ENCODE results near the gene BTAF1. TPM values are rescaled to one million over a fixed set of nuclear protein-coding genes. Genes with fewer than 3 reads are reported as not detected.

The BTAF1 gene
- total RNA-seq, 1 experiment from 2014 or later, result 49.6 TPM

DNA sequence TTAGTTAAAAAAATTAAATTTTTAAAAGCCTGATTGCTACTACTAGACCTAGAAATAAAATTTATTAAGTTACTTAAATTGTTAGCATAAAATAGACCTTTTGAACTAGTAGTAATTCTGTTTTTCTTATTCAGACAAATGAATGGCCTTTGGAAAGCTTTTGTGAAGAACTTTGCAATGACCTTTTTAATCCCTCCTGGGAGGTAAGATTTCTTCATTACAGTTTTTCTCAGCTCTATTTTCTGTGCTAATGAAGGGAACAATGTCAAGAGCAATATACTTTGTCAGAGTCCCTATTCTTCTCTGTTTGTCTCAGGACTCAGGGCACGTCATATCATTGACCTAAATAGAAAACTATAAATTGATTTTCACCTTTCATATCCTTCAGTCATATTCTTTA lies 33.5 kb downstream of the BTAF1 start:
- no peak for DNase-seq (ENCODE audit: low spot score)
- ATAC-seq, result no peak
- Mint-ChIP-seq H3K9me3 (no peaks in the 10 kb centered on the region), H3K4me3 (no peak overlapping the region), H3K27ac (no peak overlapping the region), H3K4me1 (peaks cover 11% of the 10 kb centered on the region), H3K36me3 (peaks cover 64% of the 10 kb centered on the region), H3K27me3 (ENCODE audit: low read depth) (no peaks in the 10 kb centered on the region)
- CTCF ChIA-PET, result no interaction called here
- TF ChIP-seq ZNF416 (CRISPR knock-in tag; IDR thresholded peaks at IDR 0.05), result no peak
- no peak for TF ChIP-seq ATF1 (CRISPR knock-in tag; IDR thresholded peaks at IDR 0.05)
- no peak for TF ChIP-seq E2F1 (CRISPR knock-in tag; IDR thresholded peaks at IDR 0.05)
- TF ChIP-seq, protein P1, sequence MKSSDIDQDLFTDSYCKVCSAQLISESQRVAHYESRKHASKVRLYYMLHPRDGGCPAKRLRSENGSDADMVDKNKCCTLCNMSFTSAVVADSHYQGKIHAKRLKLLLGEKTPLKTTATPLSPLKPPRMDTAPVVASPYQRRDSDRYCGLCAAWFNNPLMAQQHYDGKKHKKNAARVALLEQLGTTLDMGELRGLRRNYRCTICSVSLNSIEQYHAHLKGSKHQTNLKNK (CRISPR knock-in tag; IDR thresholded peaks at IDR 0.05), result no peak
- TF ChIP-seq, protein P2, sequence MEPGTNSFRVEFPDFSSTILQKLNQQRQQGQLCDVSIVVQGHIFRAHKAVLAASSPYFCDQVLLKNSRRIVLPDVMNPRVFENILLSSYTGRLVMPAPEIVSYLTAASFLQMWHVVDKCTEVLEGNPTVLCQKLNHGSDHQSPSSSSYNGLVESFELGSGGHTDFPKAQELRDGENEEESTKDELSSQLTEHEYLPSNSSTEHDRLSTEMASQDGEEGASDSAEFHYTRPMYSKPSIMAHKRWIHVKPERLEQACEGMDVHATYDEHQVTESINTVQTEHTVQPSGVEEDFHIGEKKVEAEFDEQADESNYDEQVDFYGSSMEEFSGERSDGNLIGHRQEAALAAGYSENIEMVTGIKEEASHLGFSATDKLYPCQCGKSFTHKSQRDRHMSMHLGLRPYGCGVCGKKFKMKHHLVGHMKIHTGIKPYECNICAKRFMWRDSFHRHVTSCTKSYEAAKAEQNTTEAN (CRISPR knock-in tag; IDR thresholded peaks at IDR 0.05), result no peak
- TF ChIP-seq, protein P3, sequence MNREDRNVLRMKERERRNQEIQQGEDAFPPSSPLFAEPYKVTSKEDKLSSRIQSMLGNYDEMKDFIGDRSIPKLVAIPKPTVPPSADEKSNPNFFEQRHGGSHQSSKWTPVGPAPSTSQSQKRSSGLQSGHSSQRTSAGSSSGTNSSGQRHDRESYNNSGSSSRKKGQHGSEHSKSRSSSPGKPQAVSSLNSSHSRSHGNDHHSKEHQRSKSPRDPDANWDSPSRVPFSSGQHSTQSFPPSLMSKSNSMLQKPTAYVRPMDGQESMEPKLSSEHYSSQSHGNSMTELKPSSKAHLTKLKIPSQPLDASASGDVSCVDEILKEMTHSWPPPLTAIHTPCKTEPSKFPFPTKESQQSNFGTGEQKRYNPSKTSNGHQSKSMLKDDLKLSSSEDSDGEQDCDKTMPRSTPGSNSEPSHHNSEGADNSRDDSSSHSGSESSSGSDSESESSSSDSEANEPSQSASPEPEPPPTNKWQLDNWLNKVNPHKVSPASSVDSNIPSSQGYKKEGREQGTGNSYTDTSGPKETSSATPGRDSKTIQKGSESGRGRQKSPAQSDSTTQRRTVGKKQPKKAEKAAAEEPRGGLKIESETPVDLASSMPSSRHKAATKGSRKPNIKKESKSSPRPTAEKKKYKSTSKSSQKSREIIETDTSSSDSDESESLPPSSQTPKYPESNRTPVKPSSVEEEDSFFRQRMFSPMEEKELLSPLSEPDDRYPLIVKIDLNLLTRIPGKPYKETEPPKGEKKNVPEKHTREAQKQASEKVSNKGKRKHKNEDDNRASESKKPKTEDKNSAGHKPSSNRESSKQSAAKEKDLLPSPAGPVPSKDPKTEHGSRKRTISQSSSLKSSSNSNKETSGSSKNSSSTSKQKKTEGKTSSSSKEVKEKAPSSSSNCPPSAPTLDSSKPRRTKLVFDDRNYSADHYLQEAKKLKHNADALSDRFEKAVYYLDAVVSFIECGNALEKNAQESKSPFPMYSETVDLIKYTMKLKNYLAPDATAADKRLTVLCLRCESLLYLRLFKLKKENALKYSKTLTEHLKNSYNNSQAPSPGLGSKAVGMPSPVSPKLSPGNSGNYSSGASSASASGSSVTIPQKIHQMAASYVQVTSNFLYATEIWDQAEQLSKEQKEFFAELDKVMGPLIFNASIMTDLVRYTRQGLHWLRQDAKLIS (CRISPR knock-in tag; IDR thresholded peaks at IDR 0.05; ENCODE audit: borderline replicate concordance), result no peak
- TF ChIP-seq TEAD1 (CRISPR knock-in tag; IDR thresholded peaks at IDR 0.05), result no peak
- TF ChIP-seq SP1 (CRISPR knock-in tag; conservative IDR thresholded peaks at IDR 0.05), result no peak
- TF ChIP-seq ZBTB21 (CRISPR knock-in tag; IDR thresholded peaks at IDR 0.05; ENCODE audit: borderline replicate concordance), result no peak
- TF ChIP-seq ZNF532 (CRISPR knock-in tag; IDR thresholded peaks at IDR 0.05; ENCODE audit: borderline replicate concordance), result no peak
- TF ChIP-seq, protein P4, sequence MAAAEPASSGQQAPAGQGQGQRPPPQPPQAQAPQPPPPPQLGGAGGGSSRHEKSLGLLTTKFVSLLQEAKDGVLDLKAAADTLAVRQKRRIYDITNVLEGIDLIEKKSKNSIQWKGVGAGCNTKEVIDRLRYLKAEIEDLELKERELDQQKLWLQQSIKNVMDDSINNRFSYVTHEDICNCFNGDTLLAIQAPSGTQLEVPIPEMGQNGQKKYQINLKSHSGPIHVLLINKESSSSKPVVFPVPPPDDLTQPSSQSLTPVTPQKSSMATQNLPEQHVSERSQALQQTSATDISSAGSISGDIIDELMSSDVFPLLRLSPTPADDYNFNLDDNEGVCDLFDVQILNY (CRISPR knock-in tag; IDR thresholded peaks at IDR 0.05), result no peak
- TF ChIP-seq GTF2I (CRISPR knock-in tag; conservative IDR thresholded peaks at IDR 0.05), result no peak
- TF ChIP-seq, protein P5, sequence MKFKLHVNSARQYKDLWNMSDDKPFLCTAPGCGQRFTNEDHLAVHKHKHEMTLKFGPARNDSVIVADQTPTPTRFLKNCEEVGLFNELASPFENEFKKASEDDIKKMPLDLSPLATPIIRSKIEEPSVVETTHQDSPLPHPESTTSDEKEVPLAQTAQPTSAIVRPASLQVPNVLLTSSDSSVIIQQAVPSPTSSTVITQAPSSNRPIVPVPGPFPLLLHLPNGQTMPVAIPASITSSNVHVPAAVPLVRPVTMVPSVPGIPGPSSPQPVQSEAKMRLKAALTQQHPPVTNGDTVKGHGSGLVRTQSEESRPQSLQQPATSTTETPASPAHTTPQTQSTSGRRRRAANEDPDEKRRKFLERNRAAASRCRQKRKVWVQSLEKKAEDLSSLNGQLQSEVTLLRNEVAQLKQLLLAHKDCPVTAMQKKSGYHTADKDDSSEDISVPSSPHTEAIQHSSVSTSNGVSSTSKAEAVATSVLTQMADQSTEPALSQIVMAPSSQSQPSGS (CRISPR knock-in tag; IDR thresholded peaks at IDR 0.05; ENCODE audit: borderline replicate concordance, low read depth), result no peak
- no peak for TF ChIP-seq FOXP1 (CRISPR knock-in tag; IDR thresholded peaks at IDR 0.05; ENCODE audit: borderline replicate concordance)
- TF ChIP-seq JUN (CRISPR knock-in tag; IDR thresholded peaks at IDR 0.05), result no peak
- no peak for TF ChIP-seq TEAD4 (CRISPR knock-in tag; IDR thresholded peaks at IDR 0.05)
- POLR2A ChIA-PET, result no interaction called here
